GM19238 (cell line): Measurements from ENCODE around the gene LEFTY1.
A peak's percentile ranks its signal among the peaks of the same experiment; 100 is the strongest.
"Not testable (repeated sequence)": the region's sequence is repeated elsewhere in the genome, so short reads cannot be mapped to it uniquely, and the experiment has no call there.

ENCODE experiments used
- DNase-seq: peaks from one replicate; pipeline ENCODE4 v3.0.0; 2011; ENCODE audit warnings: low spot score; ENCODE audit not compliant: insufficient read length

LEFTY1 gene

GRCh38 chr1:225849925-225850324 is 39.0 kb downstream of the LEFTY1 start:
- DNase-seq = no peak

- peak; percentile 41 for DNase-seq
Observed at GRCh38 chr1:225848030-225848955, 40.7 kb downstream of the LEFTY1 start.

GRCh38 chr1:225847610-225848009 is 41.3 kb downstream of the LEFTY1 start:
- no peak for DNase-seq

- no peak for DNase-seq
Observed at GRCh38 chr1:225846331-225847310, 42.3 kb downstream of the LEFTY1 start.

- DNase-seq = no peak
Observed at GRCh38 chr1:225845571-225846259, 43.2 kb downstream of the LEFTY1 start.

- no peak for DNase-seq
Observed at GRCh38 chr1:225845097-225845496, 43.8 kb downstream of the LEFTY1 start.

- no peak for DNase-seq
Observed at GRCh38 chr1:225844236-225845061, 44.5 kb downstream of the LEFTY1 start.

GRCh38 chr1:225843426-225843795 is 45.5 kb downstream of the LEFTY1 start:
- no peak for DNase-seq

GRCh38 chr1:225842788-225843425 is 46.0 kb downstream of the LEFTY1 start:
- no peak for DNase-seq

- no peak for DNase-seq
Observed at GRCh38 chr1:225842074-225842473, 46.9 kb downstream of the LEFTY1 start.

- DNase-seq = no peak
Observed at GRCh38 chr1:225840713-225841112, 48.2 kb downstream of the LEFTY1 start.

- DNase-seq = no peak
Observed at GRCh38 chr1:225840223-225840610, 48.7 kb downstream of the LEFTY1 start.

GRCh38 chr1:225838793-225839192 is 50.2 kb downstream of the LEFTY1 start:
- no peak for DNase-seq

- not testable (repeated sequence) for DNase-seq
Observed at GRCh38 chr1:225836296-225836695, 52.6 kb downstream of the LEFTY1 start.
